Thoracic aorta (tissue), 2 donors: ENCODE data around the gene RPRD1B. TPM values are rescaled to one million over a fixed set of nuclear protein-coding genes. Genes with fewer than 3 reads are reported as not detected.

Source experiments
- ATAC-seq: fragments of 150-250 bp; one replicate; pipeline ENCODE4 v1.8.0; 2017; ENCODE audit warnings: low read depth; ENCODE audit not compliant: insufficient number of reproducible peaks, low FRiP score
- DNase-seq: peaks from one replicate; pipeline ENCODE4 v3.0.0-alpha.2; 2020; ENCODE audit warnings: low spot score
- H3K27ac ChIP-seq, 2 donors: fragments of 200-600 bp; sonication (generic); 1 replicate in 1 of 2; 2 replicates in 1 of 2; pipeline ENCODE4 v1.5.1; 2016; ENCODE audit warnings: mild to moderate bottlenecking in 2 of 2, moderate library complexity in 2 of 2
- H3K27me3 ChIP-seq: fragments of 200-600 bp; sonication (generic); replicated peaks from 2 replicates; pipeline ENCODE4 v1.6.0; 2016; ENCODE audit warnings: mild to moderate bottlenecking; ENCODE audit not compliant: insufficient read depth
- H3K36me3 ChIP-seq: fragments of 200-600 bp; sonication (generic); one replicate; pipeline ENCODE4 v1.5.1; 2016
- H3K4me1 ChIP-seq, 2 donors: fragments of 200-600 bp; sonication (generic); 1 replicate in 1 of 2; 2 replicates in 1 of 2; pipeline versions ENCODE4 v1.5.1 to v1.6.0; 2016; ENCODE audit warnings: low read depth in 2 of 2, mild to moderate bottlenecking in 1 of 2; ENCODE audit not compliant: control insufficient read depth in 1 of 2
- H3K4me3 ChIP-seq: fragments of 200-600 bp; sonication (generic); 2 replicates; pipeline ENCODE4 v1.5.1; 2016; ENCODE audit warnings: mild to moderate bottlenecking
- H3K9me3 ChIP-seq: fragments of 200-600 bp; sonication (generic); 2 replicates; pipeline ENCODE4 v1.5.1; 2016
- CTCF ChIP-seq: fragments of 200-600 bp; sonication (generic); IDR thresholded peaks from one replicate; pipeline ENCODE4 v1.5.1; 2019; ENCODE audit warnings: antibody characterized with exemption
- total RNA-seq, 2 donors: library from RNA; depleted of rRNA; stranded (reverse); fragments of >200 nt; gene quantifications; one replicate each; pipeline versions ENCODE4 v1.1.0 to v1.2.3, GENCODE V29; 2016

RPRD1B gene
- total RNA-seq, 2 donors from 2014 or later = 22.3 to 77.7 TPM

- H3K4me3 ChIP-seq = no peak overlapping the region
- H3K36me3 ChIP-seq = peaks cover 5% of the 10 kb centered on the region
- no peak for TF ChIP-seq CTCF
- H3K4me1 ChIP-seq = peaks cover 11 to 45% of the 10 kb centered on the region in 2 donors
- no peak for DNase-seq
- H3K27ac ChIP-seq = no peak overlapping the region
- H3K27me3 ChIP-seq = no peaks in the 10 kb centered on the region
- H3K9me3 ChIP-seq = no peaks in the 10 kb centered on the region
- ATAC-seq = no peak
These were observed 48.0 kb downstream of the RPRD1B start for GRCh38 chr20:38081575-38081974.

- TF ChIP-seq CTCF = no peak
- no peak for ATAC-seq
- H3K9me3 ChIP-seq = no peaks in the 10 kb centered on the region
- no peaks in the 10 kb centered on the region for H3K27me3 ChIP-seq
- peaks cover 10 to 40% of the 10 kb centered on the region in 2 donors for H3K4me1 ChIP-seq
- H3K4me3 ChIP-seq = no peak overlapping the region
- no peak for DNase-seq
- peak overlapping the region in 1 of 2 donors; percentile 61 for H3K27ac ChIP-seq
- peaks cover 4% of the 10 kb centered on the region for H3K36me3 ChIP-seq
These were observed 49.3 kb downstream of the RPRD1B start for GRCh38 chr20:38082894-38083293.

DNA sequence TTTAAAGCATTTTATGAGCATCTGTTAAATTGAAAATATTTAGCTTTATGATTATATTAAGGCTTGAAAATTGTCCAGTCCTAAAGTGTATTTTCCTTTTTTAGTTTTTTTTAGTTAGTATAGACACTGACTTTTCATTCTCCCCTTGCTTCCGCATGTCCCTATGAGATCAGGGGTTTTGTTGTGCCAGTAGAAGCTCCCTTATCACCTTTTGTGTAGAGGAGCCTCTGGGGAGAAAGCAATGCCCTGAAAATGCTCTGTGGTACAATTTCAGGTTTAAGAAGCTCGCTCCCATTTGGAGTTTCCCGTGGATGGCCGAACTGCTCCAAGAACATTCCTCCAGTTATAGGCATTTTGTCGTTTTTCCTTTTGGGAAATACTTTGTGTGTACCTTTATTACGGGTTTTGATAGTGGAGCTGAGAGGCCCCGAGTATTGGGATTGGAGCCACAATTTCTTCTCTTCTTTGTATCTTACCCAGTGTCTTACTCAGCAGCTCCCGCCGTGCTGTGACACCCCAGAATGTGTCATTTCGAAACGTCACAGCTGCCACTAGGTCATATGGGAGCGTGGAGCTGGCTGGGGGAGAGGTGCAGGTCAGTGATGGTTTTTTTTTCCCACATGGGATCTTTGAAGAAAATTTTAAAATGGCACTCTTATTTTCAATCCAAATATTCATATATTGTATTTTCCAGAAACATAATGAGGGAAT, 49.9 kb downstream of the RPRD1B start:
- no peak for TF ChIP-seq CTCF
- peak overlapping the region; percentile 61 to 75 for H3K27ac ChIP-seq

GRCh38 chr20:38084425-38084951, 50.9 kb downstream of the RPRD1B start:
- Histone ChIP-seq H3K36me3 (peaks cover 17% of the 10 kb centered on the region), H3K27me3 (no peaks in the 10 kb centered on the region), H3K27ac (peak overlapping the region; percentile 61 to 75), H3K9me3 (no peaks in the 10 kb centered on the region), H3K4me3 (no peak overlapping the region), H3K4me1 (peaks cover 10 to 40% of the 10 kb centered on the region in 2 donors)
- DNase-seq (no peak), ATAC-seq (peak; percentile 48)
- no peak for TF ChIP-seq CTCF

More for the DNA sequence above, 49.9 kb downstream of the RPRD1B start:
- H3K4me1 ChIP-seq = peaks cover 10 to 40% of the 10 kb centered on the region in 2 donors
- H3K4me3 ChIP-seq = peak overlapping the region; percentile 19
- H3K36me3 ChIP-seq = peaks cover 9% of the 10 kb centered on the region
- DNase-seq = no peak
- ATAC-seq = no peak
- no peaks in the 10 kb centered on the region for H3K9me3 ChIP-seq
- H3K27me3 ChIP-seq = no peaks in the 10 kb centered on the region

DNA sequence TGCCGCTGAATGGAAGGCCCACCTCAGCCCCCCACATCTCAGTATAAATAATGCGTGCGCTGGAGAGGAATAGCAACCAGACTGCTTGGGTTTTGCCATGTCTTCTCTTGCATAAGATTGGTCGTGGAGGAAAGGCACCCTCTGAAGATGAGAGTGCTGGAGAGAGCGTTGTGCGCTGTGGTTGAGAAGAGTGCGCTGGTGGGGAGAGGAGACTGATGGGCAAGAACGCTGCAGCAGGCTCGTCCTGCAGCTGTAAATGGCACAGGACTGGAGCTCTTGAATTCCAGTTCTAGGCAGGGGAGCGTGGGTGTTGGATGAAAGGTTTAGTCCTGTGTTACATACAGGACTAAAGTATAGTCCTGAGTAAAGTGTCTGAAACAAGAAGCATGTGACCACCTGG, 51.5 kb downstream of the RPRD1B start:
- no peak overlapping the region for H3K4me3 ChIP-seq
- no peaks in the 10 kb centered on the region for H3K9me3 ChIP-seq
- H3K27ac ChIP-seq = peak overlapping the region; percentile 61 to 75
- ATAC-seq = no peak
- H3K27me3 ChIP-seq = no peaks in the 10 kb centered on the region
- peaks cover 10 to 40% of the 10 kb centered on the region in 2 donors for H3K4me1 ChIP-seq
- TF ChIP-seq CTCF = no peak
- H3K36me3 ChIP-seq = peaks cover 22% of the 10 kb centered on the region
- no peak for DNase-seq
